HG02870 (cell line): ENCODE measurements around the gene WAPL.
A peak's percentile ranks its signal among the peaks of the same experiment; 100 is the strongest.
"Not testable (repeated sequence)": the region's sequence is repeated elsewhere in the genome, so short reads cannot be mapped to it uniquely, and the experiment has no call there.

Experiments used
- ATAC-seq: cut with Tn5 transposase; IDR thresholded peaks from one replicate; pipeline ENCODE4 v1.9.1; 2021; ENCODE audit warnings: mild to moderate bottlenecking, moderate library complexity; ENCODE audit not compliant: unreplicated experiment

WAPL gene

GRCh38 chr10:86391236-86391840 lies 130.3 kb downstream of the WAPL start:
- no peak for ATAC-seq

GRCh38 chr10:86390337-86391120 lies 131.1 kb downstream of the WAPL start:
- no peak for ATAC-seq

- peak; percentile 61 for ATAC-seq
Measured at GRCh38 chr10:86389441-86390193, 132.0 kb downstream of the WAPL start.

GRCh38 chr10:86389109-86389440 lies 132.5 kb downstream of the WAPL start:
- not testable (repeated sequence) for ATAC-seq

- no peak for ATAC-seq
Measured at GRCh38 chr10:86388119-86388704, 133.4 kb downstream of the WAPL start.

- ATAC-seq, result no peak
Measured at GRCh38 chr10:86387178-86387794, 134.3 kb downstream of the WAPL start.

GRCh38 chr10:86385806-86386205 lies 135.8 kb downstream of the WAPL start:
- no peak for ATAC-seq
